Activated T-helper 9 cell treated with anti-CD3 and anti-CD28 coated beads, Interleukin-2, amount 50 U/mL, for 16 hours (primary cell): Measurements from ENCODE around the gene GPR151.
A peak's percentile ranks its signal among the peaks of the same experiment; 100 is the strongest.
"Not testable (repeated sequence)": the region's sequence is repeated elsewhere in the genome, so short reads cannot be mapped to it uniquely, and the experiment has no call there.

ENCODE experiments used
- DNase-seq: peaks from one replicate; pipeline ENCODE4 v3.0.0-alpha.2; 2020; ENCODE audit warnings: low read depth

Gene GPR151

DNA sequence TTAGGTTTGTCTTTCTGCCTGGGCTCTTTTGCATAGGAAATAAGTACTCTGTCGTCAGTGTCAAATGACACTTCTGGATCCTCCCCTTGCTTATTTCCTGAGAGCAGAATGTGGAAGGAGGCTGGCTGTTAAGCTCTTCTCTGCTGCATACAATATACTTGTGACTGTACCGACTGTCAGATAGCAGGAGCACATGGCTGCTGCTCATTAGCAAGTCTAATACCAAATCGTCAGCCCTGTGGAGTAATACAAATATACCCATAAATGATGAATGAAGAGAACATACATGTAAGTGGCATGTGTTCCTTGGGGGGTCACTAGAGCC is at the start of gene GPR151:
GPR151 (minus strand) TSS at position 40 of the 325 bp plus-strand sequence. CDS start 77 bp downstream, outside the sequence.
- no peak for DNase-seq

DNA sequence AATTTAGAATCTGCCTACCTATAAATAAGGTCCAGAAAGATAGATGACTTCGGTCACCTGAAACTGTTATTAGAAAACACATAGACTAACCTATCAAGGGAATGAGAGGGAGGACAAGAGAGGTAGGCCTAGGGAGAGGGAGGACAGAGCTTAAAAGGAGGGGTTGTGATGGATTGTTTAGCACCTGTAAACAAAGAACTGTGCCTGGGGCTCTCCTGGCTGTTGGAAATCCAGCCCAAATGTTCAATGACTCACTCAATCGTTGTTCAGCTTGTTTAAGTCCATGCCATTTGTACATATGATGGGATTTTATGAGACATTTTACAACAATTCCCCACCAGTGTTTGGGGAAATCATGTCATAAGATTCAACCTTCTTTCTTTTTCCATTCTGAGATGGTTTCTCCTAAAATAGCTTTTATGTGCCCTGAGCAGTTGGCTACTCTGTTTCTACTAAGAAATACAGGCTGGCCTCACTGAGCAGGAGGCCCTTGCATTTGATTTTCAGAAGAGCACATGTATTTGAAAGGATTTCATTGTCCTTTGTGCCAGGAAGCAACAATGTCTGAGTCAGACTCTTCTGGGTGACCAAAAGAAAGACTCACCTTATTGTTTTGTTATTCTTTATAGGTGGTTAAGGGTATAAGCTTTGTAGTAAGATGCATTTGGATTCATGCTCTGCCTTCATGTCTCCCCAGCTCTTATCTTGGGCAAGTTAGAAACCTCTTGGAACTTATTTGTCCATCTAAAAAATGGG is 48.2 kb upstream of the GPR151 start:
- DNase-seq = no peak

DNA sequence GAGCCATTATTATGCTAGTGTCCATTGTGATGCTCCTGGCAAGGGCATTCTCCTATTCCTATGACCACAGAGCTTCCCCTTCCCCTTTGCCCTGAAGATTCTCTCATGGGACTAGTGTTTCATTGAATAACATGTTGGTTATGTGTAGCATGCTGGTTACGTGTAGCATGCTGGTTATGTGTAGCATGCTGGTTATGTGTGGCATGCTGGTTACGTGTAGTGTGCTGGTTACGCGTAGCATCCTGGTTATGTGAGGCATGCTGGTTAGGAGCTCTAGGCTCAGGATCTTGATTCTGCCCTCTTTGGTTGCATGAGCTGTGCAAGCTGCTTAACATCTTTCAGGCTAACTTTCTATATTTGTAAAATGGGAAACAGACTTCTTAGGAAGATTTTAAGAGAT is 46.5 kb upstream of the GPR151 start:
- no peak for DNase-seq

DNA sequence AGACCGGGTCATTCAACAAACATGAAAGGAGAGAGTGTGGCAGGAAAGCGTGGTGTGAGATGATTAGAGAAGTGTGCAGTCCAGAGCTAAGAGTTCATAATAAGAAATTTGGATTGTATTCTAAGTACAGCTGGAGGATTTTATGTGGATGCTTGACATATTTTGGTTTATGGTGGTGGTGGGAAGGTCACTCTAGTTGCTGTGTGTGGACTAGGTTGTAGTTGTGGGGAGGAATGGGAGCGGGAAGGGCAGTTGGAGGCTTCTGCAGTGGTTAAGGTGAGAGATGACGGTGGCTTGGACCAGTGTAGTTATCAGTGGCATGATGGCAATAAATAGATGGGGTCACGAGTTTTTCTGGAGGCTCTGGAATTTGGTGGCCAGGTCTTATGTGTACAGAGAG is 45.7 kb upstream of the GPR151 start:
- no peak for DNase-seq

DNA sequence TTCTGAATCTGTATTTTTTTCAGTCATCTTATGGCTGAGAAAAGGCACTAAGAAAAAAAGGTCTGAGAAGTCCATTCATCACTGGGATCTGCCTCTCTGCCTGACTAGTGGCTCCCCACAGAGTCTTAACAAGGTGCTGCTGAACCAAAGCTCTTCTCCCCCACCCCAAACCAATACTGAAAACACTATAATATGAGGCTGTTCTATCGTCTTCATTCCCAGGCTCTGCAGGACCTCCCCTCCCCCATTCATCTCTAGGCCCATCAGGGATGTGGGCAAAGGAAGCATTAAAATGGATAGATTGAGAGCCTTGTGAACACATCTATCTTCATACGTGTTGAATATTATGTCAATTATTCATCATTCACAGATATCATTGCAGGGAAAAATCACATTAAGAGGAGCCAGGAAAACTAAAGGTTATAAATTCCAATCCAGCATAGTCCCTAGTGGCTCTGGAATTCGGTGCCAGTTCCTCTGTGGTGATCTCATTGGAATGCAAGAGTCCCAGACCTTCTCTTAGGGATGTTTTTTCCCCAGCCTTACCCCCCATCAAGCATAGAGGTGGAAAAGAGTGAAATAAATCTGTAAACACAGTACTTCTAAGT is 44.3 kb upstream of the GPR151 start:
- no peak for DNase-seq

DNA sequence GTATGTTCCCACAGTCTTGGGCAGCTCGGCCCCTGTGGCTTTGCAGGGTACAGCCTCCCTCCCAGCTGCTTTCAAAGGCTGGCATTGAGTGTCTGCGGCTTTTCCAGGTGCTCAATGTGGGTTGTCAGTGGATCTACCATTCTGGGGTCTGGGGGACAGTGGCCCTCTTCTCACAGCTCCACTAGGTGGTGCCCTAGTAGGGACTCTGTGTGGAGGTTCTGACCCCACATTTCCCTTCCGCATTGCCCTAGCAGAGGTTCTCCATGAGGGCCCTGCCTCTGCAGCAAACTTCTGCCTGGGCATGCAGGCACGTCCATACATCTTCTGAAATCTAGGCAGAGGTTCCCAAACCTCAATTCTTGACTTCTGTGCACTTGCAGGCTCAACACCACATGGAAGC is 40.9 kb upstream of the GPR151 start:
- DNase-seq = not testable (repeated sequence)

DNA sequence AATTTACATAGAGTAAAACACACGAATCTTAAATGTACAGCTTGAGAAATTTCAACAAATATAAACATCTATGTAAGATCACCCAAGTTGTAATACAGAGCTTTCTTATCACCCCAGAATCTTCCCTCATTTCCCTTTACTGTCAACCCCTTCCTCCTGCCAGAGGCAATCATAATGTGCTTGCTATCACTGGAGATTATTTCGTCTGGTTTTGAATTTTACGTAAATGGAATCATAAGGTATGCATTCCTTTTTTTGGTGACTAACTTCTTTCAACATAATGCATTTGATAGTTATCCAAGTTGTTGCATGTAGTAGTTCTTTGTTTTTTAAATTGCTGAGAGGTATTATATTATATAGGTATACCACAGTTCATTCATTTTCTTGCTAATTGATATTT is 37.5 kb upstream of the GPR151 start:
- DNase-seq = no peak

DNA sequence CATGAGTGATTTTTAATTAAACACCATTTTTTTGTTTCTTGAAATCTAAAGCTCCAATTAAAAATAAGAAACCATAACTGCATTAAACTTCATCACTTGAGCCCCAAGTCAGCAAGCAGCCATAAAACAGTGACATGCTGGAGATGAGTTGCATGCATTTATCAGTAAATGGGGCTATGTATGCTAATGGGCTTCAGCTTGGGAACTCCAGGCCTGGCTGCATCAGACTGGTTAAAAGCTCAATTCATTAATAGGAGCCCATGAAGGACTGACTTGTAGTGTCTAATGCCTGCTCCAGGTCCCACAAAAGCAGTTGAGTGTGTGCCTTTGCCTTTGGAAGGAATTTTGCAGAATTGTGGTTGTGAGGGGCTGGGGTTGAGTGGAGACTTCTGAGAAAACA is 33.6 kb upstream of the GPR151 start:
- DNase-seq = no peak

DNA sequence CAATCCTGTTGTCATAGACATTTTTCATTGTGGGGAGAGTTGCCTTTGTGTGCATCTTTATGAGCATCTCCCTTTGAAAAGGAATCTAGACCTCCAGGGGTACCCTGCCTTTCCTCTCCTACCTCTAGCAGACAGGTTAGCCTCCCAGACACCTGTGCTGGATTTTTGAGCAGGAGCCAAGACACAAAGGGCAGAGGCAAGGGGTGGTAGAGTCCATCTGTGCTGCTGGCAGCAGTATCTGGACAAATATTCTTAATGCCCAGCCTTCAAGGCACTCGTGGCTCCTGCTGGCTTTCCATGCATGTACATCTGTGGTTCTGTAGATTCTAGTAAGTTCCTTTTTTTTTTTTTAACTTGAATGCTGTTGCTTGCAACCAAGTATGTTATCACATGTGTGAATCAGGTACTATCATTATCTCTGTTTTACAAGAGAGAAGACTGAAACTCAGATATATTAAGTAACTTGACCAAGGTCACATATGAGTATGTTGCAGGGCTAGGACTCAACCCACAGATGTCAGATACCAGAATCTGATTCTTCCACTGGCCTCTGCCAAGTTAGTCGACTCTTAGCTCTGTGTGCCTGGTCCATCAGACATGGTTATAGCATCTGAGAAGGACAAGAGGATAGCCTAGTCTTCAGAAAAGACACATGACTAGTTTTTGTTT is 32.9 kb upstream of the GPR151 start:
- DNase-seq = no peak

DNA sequence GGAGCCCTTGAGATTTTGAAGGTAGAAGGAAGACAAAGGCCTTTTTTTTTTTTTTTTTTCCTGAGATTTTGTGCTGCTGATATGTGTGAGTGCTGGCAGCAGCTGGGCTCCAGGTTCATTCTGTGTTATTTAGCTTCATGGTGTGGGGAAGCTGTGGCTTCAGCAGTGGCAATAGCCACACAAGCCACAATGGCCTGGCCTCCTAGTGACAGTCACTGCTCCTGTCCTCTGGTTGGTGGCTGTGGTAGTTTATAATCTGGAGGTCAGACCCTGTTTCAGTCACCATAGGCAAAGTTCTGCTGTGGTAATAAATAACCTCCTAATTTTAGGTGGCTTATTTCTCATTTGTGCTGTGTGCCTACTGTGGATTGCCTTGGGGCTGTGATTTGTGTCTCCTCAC is 28.2 kb upstream of the GPR151 start:
- no peak for DNase-seq

DNA sequence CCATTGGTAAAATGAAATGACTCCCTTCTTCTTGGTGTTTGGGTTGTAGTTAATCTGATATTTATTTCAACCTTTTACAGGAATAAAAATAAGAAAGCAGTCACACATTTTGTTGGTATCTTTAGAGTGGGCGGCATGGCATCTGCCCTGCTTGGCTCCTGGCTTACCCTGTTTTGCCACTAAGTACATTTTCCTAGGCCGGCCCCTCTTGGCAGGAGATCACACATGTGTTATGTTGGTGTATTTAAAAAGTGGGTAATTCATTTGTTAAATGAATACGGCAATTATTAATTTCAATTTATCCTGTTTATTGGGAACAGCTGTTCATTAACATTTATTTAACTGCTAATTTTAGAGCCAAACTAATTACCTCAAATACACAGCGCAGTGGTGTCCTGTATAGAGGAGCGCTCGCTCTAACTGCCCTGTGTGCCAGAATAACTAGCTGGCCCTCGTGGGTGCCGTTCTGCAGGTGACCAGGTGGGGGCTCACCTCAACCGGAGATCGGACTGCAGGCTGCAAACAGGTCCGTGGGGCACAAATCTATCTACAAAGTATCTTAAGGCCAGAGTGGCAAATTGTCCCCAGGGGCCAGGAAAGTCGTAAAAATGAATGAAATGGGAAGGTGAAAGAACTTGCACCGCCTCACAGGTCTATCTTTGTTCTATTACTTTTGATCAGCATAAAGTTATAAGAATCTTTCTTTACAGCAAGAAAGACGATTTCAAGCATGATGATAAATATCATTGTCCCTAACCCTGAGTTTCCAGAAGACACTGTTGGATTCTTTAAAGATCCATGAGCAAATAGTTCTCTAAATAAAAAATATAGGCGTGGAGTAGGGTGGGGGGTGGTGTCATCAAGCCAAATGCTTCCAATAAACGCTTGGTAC is 26.2 kb upstream of the GPR151 start:
- DNase-seq = peak; percentile 49

DNA sequence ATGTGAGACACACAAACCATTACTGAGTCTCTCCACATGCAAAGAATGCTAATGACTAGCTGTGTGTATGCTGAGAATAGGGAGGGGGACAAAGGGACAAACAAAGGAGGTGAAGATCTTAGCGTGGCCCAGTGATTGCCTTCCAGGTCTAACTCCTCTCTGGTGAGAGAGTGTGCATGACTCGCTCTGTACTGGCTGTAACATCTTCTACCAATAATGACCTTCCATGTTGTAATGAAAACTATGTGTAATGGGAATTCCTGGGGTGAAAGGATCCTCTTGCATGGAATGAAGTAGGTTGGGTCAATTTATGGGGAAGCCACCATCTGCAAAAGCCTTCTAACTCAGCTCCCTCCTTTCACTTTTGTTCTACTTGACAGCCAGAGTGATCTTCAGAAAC is 24.4 kb upstream of the GPR151 start:
- DNase-seq = no peak

DNA sequence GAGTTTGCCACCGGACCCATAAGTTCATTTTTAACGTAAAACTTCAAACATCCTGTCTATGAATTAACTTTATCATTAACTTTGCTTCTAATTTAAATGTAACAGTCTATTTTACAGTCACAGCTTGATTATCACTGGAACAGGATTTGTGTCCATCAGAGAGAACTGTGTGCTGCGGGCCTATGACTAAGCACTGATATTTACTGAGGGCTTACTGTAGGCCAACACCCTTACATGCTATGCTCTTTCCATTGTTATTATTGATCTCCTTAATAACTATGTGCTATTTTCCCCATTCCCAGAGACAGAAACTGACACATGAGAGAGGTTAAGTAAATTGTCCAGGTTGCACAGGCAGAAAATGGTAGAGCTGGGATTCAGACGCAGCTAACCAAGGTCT is 24.0 kb upstream of the GPR151 start:
- DNase-seq = no peak

DNA sequence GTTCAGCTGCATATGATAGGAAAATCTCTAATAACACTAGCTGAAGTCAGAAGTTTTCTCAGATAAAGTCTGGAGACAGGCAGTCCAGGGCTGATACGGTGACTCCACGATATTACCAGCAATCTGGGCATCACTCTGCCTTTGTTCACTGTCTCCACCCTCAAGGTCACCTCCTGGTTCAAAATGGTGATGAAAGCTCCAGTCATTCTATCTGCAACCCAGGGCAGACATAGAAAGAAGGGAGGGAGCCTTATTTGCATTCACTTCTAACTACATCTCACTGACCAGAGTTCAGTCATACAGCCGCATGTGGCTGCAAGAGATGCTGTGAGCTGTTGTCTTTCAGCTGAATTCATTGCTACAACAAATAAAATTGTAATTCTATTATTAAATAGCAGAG is 22.4 kb upstream of the GPR151 start:
- DNase-seq = no peak

DNA sequence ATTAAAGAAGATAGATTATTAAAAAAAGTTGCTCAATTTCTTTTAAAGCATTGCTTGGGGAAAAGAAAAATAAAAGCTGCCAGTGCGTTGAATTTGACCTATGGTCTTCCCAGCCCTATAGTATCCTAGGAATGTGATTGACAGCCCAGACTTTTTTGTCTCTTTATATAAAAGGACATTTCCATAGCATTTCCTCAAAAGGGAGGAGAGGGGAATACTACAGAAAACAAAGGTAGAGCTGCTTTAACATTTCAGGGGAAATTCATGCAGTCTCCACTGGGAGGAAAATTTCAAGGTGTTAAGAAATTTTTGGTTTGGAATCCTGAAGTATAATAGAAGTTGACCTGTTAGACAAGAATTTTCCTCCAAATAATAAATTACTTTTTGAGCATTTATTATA is 17.9 kb upstream of the GPR151 start:
- no peak for DNase-seq

DNA sequence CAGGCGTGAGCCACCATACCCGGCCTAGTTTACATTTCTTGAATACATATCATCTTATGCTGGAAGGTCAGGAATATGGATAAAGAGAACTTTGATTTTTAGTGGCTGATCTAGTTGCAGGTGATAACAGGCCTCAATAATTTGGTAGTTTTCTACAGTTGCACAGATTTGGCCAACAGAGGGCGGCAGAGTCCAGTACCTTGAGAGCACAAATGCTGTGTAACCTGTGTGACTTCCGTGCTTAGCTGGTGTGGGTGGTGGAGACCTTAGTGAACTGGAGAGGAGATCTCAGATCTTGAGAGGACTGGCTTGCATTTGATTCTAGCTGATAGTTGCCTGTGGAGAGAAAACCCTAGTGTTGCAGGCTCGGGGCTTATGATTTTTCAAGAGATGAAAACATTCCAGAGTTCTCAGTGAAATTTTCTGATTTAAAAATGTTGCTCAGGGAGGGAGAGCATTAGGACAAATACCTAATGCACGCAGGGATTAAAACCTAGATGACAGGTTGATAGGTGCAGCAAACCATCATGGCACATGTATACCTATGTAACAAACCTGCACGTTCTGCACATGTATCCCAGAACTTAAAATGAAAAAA is 17.4 kb upstream of the GPR151 start:
- peak; percentile 55 for DNase-seq

DNA sequence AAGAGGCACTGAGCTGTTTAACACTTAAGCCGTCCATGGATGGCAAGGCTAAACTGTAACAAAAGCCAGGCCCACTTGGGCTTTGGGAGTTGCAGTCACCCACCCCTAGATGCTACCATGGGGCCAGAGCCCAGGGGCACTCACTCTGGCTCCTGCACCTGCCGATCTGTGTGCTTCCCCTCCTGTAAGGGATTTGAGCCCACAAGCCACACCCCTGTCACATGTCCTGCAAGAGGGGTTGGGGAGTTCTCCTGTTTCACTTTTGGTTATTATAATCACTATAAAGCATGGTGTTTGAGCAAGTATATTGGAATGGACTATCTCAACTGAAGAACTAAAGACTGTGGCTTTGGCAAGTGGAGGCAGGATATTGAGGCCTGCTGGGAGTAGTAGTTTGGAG is 14.0 kb upstream of the GPR151 start:
- no peak for DNase-seq

DNA sequence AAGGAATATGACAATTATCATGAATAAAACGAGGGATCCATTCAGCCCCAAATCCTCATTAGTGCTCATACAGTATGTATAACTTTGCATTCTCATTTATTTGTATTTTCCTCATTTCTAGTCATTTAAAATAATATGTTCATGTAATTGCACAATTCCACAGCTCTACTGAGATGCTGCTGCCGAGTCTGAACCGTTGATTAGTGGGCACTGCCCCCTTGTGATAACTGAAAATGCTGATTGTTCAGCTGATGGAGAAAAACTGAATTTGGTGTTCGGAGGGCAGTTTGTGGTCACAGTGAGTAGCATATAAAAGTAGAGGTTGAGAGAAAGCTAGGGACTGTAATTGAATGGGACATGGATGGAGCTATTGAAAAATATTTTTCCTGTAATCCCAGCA is 12.2 kb upstream of the GPR151 start:
- DNase-seq = no peak

DNA sequence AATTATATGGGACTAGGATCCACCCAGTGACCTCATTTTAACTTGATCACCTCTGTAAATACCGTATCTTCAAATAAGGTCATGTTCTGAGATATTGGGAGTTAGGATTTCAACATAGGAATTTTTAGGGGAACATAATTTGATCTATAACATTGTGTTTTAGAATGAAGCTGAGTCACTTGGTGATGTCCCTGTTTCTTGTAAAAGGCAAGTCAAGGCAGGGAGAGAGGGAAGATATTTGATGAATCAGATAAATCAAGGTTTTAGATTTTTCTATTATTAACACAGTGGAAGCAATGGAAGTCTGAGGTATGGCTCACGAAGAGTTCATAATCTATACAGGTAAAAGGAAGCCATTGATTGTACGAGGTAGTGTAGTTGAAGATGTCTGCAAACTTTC is 11.8 kb upstream of the GPR151 start:
- DNase-seq = no peak

DNA sequence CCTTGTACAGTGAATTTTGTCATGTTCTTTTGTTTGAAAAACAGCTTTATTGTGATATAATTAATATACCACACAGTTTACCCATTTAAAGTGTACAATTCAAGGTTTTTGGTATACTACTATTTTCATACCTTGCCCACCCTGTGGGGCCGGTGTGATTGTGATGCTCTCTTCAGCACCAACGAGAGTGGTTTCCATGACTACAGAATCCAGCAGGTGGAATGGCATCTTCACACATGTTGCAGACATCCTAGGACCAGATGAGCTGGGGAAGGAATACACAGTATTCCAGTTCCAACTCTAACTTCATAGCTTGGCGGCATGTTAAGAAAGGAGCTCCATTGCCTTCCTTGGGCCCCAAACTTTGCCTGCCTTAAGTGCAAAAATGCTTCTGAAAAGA is 7.7 kb upstream of the GPR151 start:
- no peak for DNase-seq

DNA sequence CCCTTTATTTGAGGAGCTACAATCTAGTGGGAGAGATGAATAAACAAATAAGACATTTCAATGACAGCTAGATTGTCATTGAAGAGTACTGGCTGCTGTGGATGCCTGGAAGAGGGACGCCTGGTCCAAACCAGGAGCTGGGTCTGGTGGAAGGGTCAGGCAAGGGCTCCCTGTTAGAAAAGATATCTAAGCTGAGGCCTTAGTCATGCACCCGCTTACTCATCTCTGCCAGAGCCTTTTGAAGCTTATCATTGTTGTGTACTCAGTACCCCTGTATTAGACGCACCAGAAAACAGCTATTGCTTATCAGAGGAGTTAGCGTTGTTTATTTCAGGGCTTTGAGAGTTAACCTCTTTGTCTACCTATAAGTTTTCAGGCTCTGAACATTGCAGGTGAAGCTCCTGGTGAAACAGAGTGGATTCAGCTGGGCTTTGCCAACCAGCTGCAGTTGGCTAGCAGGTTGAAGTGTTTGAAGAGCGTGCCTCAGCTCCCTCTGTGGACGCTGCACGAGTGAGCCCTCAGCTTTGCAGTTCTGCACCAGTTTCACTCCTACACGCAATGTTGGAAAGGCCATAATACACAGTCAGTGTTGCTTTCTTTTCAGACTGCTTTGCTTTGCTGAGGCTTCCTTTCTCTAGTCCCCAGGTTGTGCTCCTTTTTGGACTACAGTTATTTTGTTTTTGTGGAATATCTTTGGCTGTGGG is 5.6 kb upstream of the GPR151 start:
- no peak for DNase-seq

DNA sequence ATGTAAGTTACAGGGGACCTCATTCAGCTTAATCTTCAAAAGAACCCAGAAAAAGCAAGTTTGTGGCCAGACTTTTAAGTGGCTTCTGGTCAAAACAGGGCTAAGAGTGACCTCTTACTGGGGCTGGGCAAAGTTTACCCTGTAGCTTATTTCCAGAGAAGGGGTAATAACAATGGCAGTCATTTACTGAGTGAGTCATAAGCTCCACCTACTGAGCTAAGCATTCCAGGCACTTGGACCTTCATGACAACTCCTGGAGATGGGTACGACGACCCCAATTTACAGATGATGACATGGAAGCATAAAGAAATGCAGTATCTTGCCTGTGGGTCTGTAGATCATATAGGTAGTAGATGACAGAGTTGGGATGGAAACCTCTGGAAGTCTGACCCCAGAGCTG is 4.7 kb upstream of the GPR151 start:
- DNase-seq = no peak
